Endothelial cell of umbilical vein (primary cell): ENCODE measurements around the gene TNIK. TPM values are rescaled to one million over a fixed set of nuclear protein-coding genes. Genes with fewer than 3 reads are reported as not detected.

Experiments
- BruUV-seq: library from RNA; stranded (reverse); fragments of 400-500 nt; replicated peaks from 2 replicates; lab custom pipeline; 2021; lab: Mats Ljungman, UMichigan
- CTCF ChIA-PET: fragments of 300-600, 350-600 bp; sonication (Branson Sonifier 250); formaldehyde crosslinking; loops from one replicate; lab custom pipeline; 2021; ENCODE audit warnings: antibody characterized with exemption, inconsistent platforms; lab: Charles Lee
- POLR2A ChIA-PET: fragments of 300-600, 350-600 bp; sonication (Branson Sonifier 250); formaldehyde crosslinking; loops from one replicate; lab custom pipeline; 2021; ENCODE audit warnings: antibody characterized with exemption, inconsistent platforms; lab: Charles Lee
- DNase-seq: peaks from one replicate; pipeline ENCODE4 v3.0.0-alpha.2; 2011; ENCODE audit warnings: low read depth, low spot score
- FAIRE-seq: peaks from 2 replicates; lab custom pipeline; 2011; peaks lifted over from hg19 to GRCh38; lab: Jason Lieb, UNC
- H2AFZ ChIP-seq: 2 replicates; pipeline ENCODE4 v1.6.0; 2012; ENCODE audit warnings: low read depth, low read length, control low read depth, inconsistent platforms
- H3K27ac ChIP-seq: 2 replicates; pipeline ENCODE4 v1.5.1; 2011; ENCODE audit warnings: low read depth, mild to moderate bottlenecking, control low read depth, low read length, moderate library complexity; ENCODE audit not compliant: insufficient read depth
- H3K27me3 ChIP-seq, 2 experiments: 2 replicates each; pipeline versions ENCODE4 v1.6.0 to v1.6.1; 2011; ENCODE audit warnings: low read length in 2 of 2, mixed read lengths in 1 of 2; ENCODE audit not compliant: control insufficient read depth in 2 of 2, insufficient read depth in 2 of 2
- H3K36me3 ChIP-seq, 2 experiments: 2 replicates in 1 of 2; 3 replicates in 1 of 2; pipeline ENCODE4 v1.5.1; 2011; ENCODE audit warnings: low read length in 2 of 2, mild to moderate bottlenecking in 1 of 2, moderate library complexity in 1 of 2; ENCODE audit not compliant: control insufficient read depth in 2 of 2, insufficient read depth in 2 of 2; ENCODE audit errors: extremely low read depth in 1 of 2
- H3K4me1 ChIP-seq: 3 replicates; pipeline ENCODE4 v1.5.1; 2011; ENCODE audit warnings: mild to moderate bottlenecking, low read length; ENCODE audit not compliant: control insufficient read depth, insufficient read depth; ENCODE audit errors: extremely low read depth
- H3K4me2 ChIP-seq: 2 replicates; pipeline ENCODE4 v1.6.1; 2011; ENCODE audit warnings: low read length, control low read depth, mixed read lengths; ENCODE audit not compliant: insufficient read depth
- H3K4me3 ChIP-seq, 3 experiments: fragments of 200-600 bp in 1 of 3; sonication (generic), shearing (Covaris generic) in 1 of 3; replicated peaks in 1 of 3; 2 replicates each; pipeline ENCODE4 v1.5.1; 2011 to 2016; ENCODE audit warnings: control low read depth in 3 of 3, low read length in 3 of 3, mild to moderate bottlenecking in 2 of 3, inconsistent platforms in 1 of 3, low read depth in 1 of 3, moderate library complexity in 1 of 3; ENCODE audit not compliant: insufficient read depth in 1 of 3
- H3K79me2 ChIP-seq: 2 replicates; pipeline ENCODE4 v1.6.0; 2012; ENCODE audit warnings: low read length, inconsistent platforms; ENCODE audit not compliant: control insufficient read depth, insufficient read depth
- H3K9ac ChIP-seq: replicated peaks from 2 replicates; pipeline ENCODE3; 2011; ENCODE audit warnings: low read length, control low read depth; ENCODE audit not compliant: insufficient read depth; ENCODE audit errors: extremely low read depth
- H3K9me1 ChIP-seq: replicated peaks from 3 replicates; pipeline ENCODE4 v1.6.0; 2011; ENCODE audit warnings: mild to moderate bottlenecking, low read length; ENCODE audit not compliant: control insufficient read depth, insufficient read depth; ENCODE audit errors: extremely low read depth
- H3K9me3 ChIP-seq: replicated peaks from 2 replicates; pipeline ENCODE4 v1.5.1; 2012; ENCODE audit warnings: low read length, inconsistent platforms; ENCODE audit not compliant: control insufficient read depth, insufficient read depth
- H4K20me1 ChIP-seq: replicated peaks from 2 replicates; pipeline ENCODE3; 2011; ENCODE audit warnings: mild to moderate bottlenecking, low read length; ENCODE audit not compliant: control insufficient read depth, insufficient read depth; ENCODE audit errors: extremely low read depth
- CTCF ChIP-seq, 2 donors: IDR thresholded peaks; 1 replicate in 1 of 2; 2 replicates in 1 of 2; pipeline ENCODE4 v1.5.1; 2011; ENCODE audit warnings: low read length in 2 of 2, mild to moderate bottlenecking in 2 of 2, moderate library complexity in 2 of 2, control low read depth in 1 of 2, inconsistent platforms in 1 of 2, low read depth in 1 of 2; ENCODE audit not compliant: insufficient read depth in 1 of 2; ENCODE audit errors: extremely low read depth in 1 of 2
- FOS ChIP-seq: IDR thresholded peaks from 2 replicates; pipeline ENCODE4 v1.6.1; 2011; ENCODE audit warnings: mild to moderate bottlenecking, low read length, moderate library complexity, borderline replicate concordance; ENCODE audit not compliant: insufficient read depth
- GATA2 ChIP-seq: IDR thresholded peaks from 2 replicates; pipeline ENCODE4 v1.7.0; 2011; ENCODE audit warnings: low read depth, mild to moderate bottlenecking, moderate library complexity, mixed read lengths, low read length; ENCODE audit not compliant: insufficient read length, insufficient read depth
- JUN ChIP-seq: IDR thresholded peaks from 2 replicates; pipeline ENCODE4 v1.6.1; 2011; ENCODE audit warnings: borderline replicate concordance, low read depth; ENCODE audit not compliant: insufficient read length, insufficient read depth
- POLR2AphosphoS5 ChIP-seq: IDR thresholded peaks from 2 replicates; pipeline ENCODE4 v1.6.1; 2012; ENCODE audit warnings: low read depth, mild to moderate bottlenecking, control low read depth, low read length, moderate library complexity; ENCODE audit not compliant: insufficient read depth
- dilution Hi-C: fragments of 300-500 bp; cut with MboI; formaldehyde crosslinking; loops from one replicate; pipeline ENCODE4 v1.15.0; 2019; ENCODE audit warnings: low sequenced_read_pairs; ENCODE audit not compliant: extremely low pct_ligation_motif_present
- intact Hi-C: fragments of 100-400 bp; cut with micrococcal nuclease; formaldehyde crosslinking; loops from one replicate; pipeline ENCODE4 v1.10.0; 2022
- polyA plus RNA-seq, 4 experiments: library from polyadenylated mRNA; depleted of rRNA in 3 of 4; stranded (reverse) in 3 of 4; unstranded in 1 of 4; fragments of >200 nt; gene quantifications; 2 replicates each; pipeline versions ENCODE4 v1.2.1 to v1.2.3, GENCODE V29; 2011 to 2012; ENCODE audit warnings: missing spikeins in 1 of 4
- total RNA-seq: library from RNA; stranded (reverse); gene quantifications from 2 replicates; pipeline ENCODE4 v1.2.3, GENCODE V29; 2021

TNIK gene
- total and polyA plus RNA-seq, 2 donors (not counting 3 experiments of a cell fraction or from before 2014, with no cell fraction given), result 10.9 to 39.7 TPM

GRCh38 chr3:171446801-171447578 lies 13.2 kb downstream of the TNIK start:
- no peak for FAIRE-seq
- H3K27ac ChIP-seq, result no peak overlapping the region
- no peaks in the 10 kb centered on the region for H3K27me3 ChIP-seq
- ChIA-PET CTCF (interaction anchor here (0.8 to 1.3 kb wide), 9 partner anchors 10 to 485 kb away, joined by 3 to 10 read pairs (median 3); no protein-coding TSS in a partner anchor), POLR2A (no interaction called here)
- peaks cover 39% of the 10 kb centered on the region for H3K79me2 ChIP-seq
- H3K4me2 ChIP-seq, result peak overlapping the region; percentile 3
- peaks cover 21% of the 10 kb centered on the region for H3K4me1 ChIP-seq
- peaks cover 0 to 2% of the 10 kb centered on the region in 2 experiments for H3K36me3 ChIP-seq
- no peaks in the 10 kb centered on the region for H3K9me1 ChIP-seq
- no peak overlapping the region for H3K9ac ChIP-seq
- peak; percentile 83 for DNase-seq
- no peaks in the 10 kb centered on the region for H3K9me3 ChIP-seq
- dilution Hi-C loops (no loop called here), intact Hi-C loops (no loop called here)
- no peak overlapping the region for H3K4me3 ChIP-seq
- TF ChIP-seq POLR2AphosphoS5 (peak; percentile 46), GATA2 (peak; percentile 54), FOS (peak; percentile 71), CTCF (IDR thresholded peaks at IDR 0.05; ENCODE audit: extremely low read depth in 1 of 2, insufficient read depth in 1 of 2, low read depth in 1 of 2, low read length in 2 of 2) (no peak), JUN (peak; percentile 76)
- H4K20me1 ChIP-seq, result no peaks in the 10 kb centered on the region
- no peak overlapping the region for H2AFZ ChIP-seq
- no TSS peak for BruUV-seq
